ENCODE data around the gene LGALS4. TPM values are rescaled to one million over a fixed set of nuclear protein-coding genes. Genes with fewer than 3 reads are reported as not detected.

The LGALS4 gene
- total and polyA plus RNA-seq, 9 of the 15 experiments (the other 6 are each of a cell fraction or from before 2014, with no cell fraction given) = 0.08 to 1.1 (median 0.30) TPM; not detected in 3

GRCh38 chr19:38781058-38781457 is 31.7 kb downstream of the LGALS4 start (continued):
- TF ChIP-seq CREB3L1 (IDR thresholded peaks at IDR 0.05; ENCODE audit: borderline replicate concordance, low read depth) (no peak), ARNT (IDR thresholded peaks at IDR 0.05) (no peak), AFF1 (IDR thresholded peaks at IDR 0.05; ENCODE audit: low read depth in 1 of 2, partially characterized antibody in 2 of 2) (no peak), FOXP4 (CRISPR knock-in tag; IDR thresholded peaks at IDR 0.05; ENCODE audit: borderline replicate concordance) (no peak), RBM25 (IDR thresholded peaks at IDR 0.05; ENCODE audit: low read depth, low read length, severe bottlenecking) (no peak), ZNF785 (CRISPR knock-in tag; IDR thresholded peaks at IDR 0.05) (no peak), KHSRP (IDR thresholded peaks at IDR 0.05) (no peak), ATF6 (CRISPR knock-in tag; IDR thresholded peaks at IDR 0.05) (no peak), CCAR2 (IDR thresholded peaks at IDR 0.05; ENCODE audit: low read depth, low read length) (no peak), IFI16 (CRISPR knock-in tag; IDR thresholded peaks at IDR 0.05) (no peak), ATF2 (CRISPR knock-in tag; IDR thresholded peaks at IDR 0.05) (no peak), EP300 (IDR thresholded peaks at IDR 0.05; ENCODE audit: low read length) (no peak), FOXK2 (conservative IDR thresholded peaks at IDR 0.05 in 1 of 2, IDR thresholded peaks at IDR 0.05 in 1 of 2; ENCODE audit: low read depth in 2 of 2) (0 out of 4 replicates have a peak, but pooled peaks of 1 of the 2 experiments have one; percentile 29)
